GM23248 (cell line): Measurements from ENCODE around the gene TP53INP2.

ENCODE experiments used
- EZH2 ChIP-seq: fragments of 200-600 bp; sonication (generic); IDR thresholded peaks from 2 replicates; pipeline ENCODE4 v1.6.1; 2018; ENCODE audit warnings: antibody characterized with exemption, mild to moderate bottlenecking; ENCODE audit not compliant: insufficient read depth, poor library complexity, severe bottlenecking
- EZH2phosphoT487 ChIP-seq: fragments of 200-600 bp; sonication (generic); IDR thresholded peaks from 2 replicates; pipeline ENCODE4 v1.6.1; 2018; ENCODE audit warnings: antibody characterized with exemption, moderate library complexity, mild to moderate bottlenecking, low read depth; ENCODE audit not compliant: insufficient read depth

GRCh38 chr20:34706302-34706875 lies 2.2 kb downstream of the TP53INP2 start:
- TF ChIP-seq EZH2phosphoT487 (no peak), EZH2 (no peak)
